Left cardiac atrium (tissue), 4 donors: Measurements from ENCODE around the gene RNU6-8. TPM values are rescaled to one million over a fixed set of nuclear protein-coding genes. Genes with fewer than 3 reads are reported as not detected.

Experiments used
- ATAC-seq, 2 donors: fragments of 200-7000 bp; cut with Tn5 transposase; one replicate each; pipeline ENCODE4 v1.9.1; 2020; ENCODE audit warnings: mild to moderate bottlenecking in 2 of 2, moderate library complexity in 2 of 2
- DNase-seq: peaks from one replicate; pipeline ENCODE4 v3.0.0-alpha.2; 2020
- intact Hi-C, 2 donors: fragments of 100-400 bp; cut with DNase I; formaldehyde crosslinking; loops; one replicate each; pipeline versions ENCODE4 v1.14.1 to v1.15.1; 2022 to 2023
- total RNA-seq, 2 donors: library from RNA; stranded (reverse); fragmentation: NEBNext Ultra II Directional; extraction: Animal tissue kit (Norgen Biotek cat#: 25700); gene quantifications; one replicate each; pipeline ENCODE4 v1.2.1, GENCODE V29; 2021
- donor health status: DM: no; HTN: yes; CAD: no.
- donor health status: DM: no; HTN: yes; CAD: no; lungs with severe emphysema.
- donor health status: DM: yes; HTN: yes; CAD: no.
- donor health status: Dilated cardiomyopathy.

RNU6-8 gene
- total RNA-seq, 2 donors from 2014 or later: not detected

DNA sequence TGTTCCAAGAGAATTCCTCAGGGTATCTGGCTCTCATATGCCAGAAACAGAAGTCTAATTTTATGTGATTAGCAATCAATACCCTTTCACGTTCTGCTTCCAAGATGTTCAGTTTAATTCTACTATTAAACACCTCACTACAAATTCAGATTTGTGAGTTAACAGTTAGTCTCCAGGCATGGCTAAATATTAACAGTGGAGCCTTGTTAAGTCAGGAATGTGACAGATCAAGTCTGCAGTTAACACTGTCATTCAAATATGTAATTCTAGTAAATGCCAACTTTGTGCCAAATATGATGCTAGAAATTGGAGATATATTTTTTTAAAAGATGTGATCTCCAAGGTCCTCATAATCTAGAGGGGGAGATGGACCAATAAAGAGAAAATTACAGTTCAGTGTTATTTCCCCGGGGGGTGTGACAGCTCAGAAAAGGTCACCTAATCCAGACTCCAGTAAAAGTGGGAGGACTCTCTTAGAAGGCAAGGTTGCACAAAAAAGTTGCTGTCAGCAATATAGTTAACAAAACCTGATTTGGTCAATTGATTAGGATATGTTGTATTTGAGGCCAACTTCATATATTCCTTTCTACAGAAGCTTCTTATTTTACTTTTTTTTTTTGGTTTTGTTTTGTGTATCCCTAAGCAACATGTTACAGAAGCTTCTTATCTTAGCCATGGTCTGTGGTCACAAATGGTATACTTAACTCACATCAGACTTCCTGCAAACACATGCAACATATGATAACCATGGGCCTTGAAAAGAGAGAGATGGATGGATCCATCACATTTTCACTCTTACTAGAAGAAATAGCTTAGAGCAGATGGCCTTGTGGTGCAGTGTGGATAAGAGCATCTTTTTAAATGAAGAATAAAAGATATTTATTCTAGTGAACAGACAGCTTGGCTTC is 19.7 kb downstream of the RNU6-8 start:
- intact Hi-C loops: no loop called here
- no peak for ATAC-seq
- no peak for DNase-seq

DNA sequence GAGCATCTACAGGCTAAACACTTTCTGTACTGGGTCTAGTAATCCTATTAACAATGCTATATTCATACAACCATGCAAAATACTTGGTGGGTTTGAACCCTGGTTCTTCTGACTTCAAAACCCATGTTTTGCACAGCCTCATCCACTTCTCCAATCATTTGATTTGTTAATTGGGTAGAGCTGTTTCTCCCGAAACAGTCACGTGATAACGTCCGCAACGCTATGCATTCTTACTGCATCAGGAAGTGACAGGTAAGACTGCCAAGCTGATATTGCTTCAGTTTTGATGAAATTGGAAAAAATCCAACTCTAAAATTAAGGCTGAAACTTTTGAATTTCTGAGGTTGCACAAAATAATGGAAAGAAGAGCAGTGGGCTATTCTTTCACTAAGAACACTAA is 31.6 kb downstream of the RNU6-8 start:
- intact Hi-C loops: no loop called here
- ATAC-seq (no peak), DNase-seq (no peak)

DNA sequence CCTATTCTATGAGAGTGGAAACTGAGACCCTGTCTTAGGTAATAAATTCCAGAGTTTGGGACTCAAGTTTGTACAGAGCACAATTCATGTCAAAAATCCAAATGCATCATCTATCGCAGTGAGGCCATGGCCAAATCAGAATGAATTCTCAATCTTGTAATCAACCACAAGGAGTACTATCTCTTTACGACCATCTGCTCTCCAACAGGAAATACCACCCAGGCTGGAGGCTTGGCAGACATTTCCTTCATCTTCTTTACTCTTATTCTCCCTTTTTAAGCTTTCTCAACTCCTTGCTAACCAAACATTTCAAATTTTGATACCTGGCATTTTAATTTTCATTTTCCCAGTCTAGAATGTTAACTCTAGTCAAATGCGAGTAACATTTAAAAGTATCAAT is 33.9 kb downstream of the RNU6-8 start:
- DNase-seq (no peak), ATAC-seq (no peak)
- intact Hi-C loops: no loop called here

DNA sequence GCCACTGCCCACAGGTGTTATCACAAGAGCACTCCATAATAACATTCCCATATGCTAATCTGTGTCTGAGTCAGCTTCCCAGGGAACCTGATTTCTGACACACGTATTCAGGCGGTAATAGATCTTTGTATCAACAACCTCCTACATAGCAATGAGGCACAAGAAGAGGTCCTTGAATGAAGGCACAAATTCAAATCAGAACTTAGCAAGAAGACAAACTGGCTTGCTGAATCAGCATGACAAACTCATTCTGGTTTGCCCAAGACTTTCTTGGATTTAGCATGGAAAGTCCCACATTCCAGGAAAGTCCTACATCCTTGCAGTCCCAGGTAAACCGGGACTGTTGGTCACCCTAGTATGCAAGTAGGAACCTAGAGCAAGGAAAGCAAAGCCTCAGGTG is 35.2 kb downstream of the RNU6-8 start:
- no peak for ATAC-seq

DNA sequence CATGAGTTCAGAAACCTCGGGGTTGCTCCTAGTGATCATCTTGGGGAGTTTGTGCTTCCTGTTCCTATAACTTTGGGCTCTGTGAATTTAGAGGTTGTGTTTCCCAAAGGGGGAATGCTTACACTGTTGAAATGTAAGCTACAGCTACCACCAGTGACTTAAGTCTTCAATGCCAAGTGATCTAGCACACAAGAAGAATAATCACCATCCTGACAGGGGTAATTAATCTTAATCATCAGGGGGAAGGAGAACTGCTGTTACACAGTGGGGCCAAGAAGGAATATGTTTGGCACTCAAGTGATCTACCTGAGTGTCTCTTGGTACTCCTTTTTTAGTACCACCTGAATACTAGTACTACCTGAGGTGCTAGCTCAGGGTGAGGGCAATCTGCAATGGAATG is 36.1 kb downstream of the RNU6-8 start:
- intact Hi-C loops: no loop called here
- ATAC-seq: no peak
- DNase-seq: no peak

More for the DNA sequence above, 35.2 kb downstream of the RNU6-8 start:
- no peak for DNase-seq
- intact Hi-C loops: no loop called here

DNA sequence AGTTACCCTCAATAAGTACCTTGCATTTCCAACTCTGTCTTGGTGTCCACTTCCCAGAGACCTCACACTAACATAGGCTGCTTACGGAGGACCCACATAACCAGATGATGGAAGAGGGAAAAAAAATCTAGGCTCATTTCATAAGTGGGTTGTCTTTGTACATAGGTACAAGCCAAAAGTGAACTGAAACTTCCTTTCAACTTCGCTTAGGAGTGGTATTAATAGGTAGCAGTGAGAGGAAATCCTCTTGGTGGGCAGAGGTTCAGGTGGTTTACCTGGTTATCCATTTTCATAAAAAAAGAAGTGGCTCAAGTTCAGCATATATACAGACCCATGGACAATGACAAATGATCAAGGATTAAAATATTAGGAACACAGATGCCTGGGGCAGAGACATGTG is 37.0 kb downstream of the RNU6-8 start:
- ATAC-seq (no peak), DNase-seq (no peak)
- intact Hi-C loops: no loop called here

Other genes starting within 250 kb of the RNU6-8 start
- 100 to 1,000 TPM; 168 to 181 TPM for gene ARHGAP5, start 126.0 kb downstream of the RNU6-8 start, total RNA-seq
- gene RNU6-7, start 1.2 kb downstream of the RNU6-8 start, total RNA-seq: not detected
- 100 to 1,000 TPM in 1 of 2 donors, 10 to 100 TPM in 1; 98.2 to 111 TPM for gene AKAP6, start 126.0 kb upstream of the RNU6-8 start, total RNA-seq